Keratinocyte (primary cell): ENCODE results near the gene SPG11.
"Not testable (repeated sequence)": the region's sequence is repeated elsewhere in the genome, so short reads cannot be mapped to it uniquely, and the experiment has no call there.

ENCODE experiments used
- CTCF ChIP-seq, 3 experiments: IDR thresholded peaks in 1 of 3; conservative IDR thresholded peaks in 1 of 3; optimal IDR thresholded peaks in 1 of 3; 2 replicates in 2 of 3; 3 replicates in 1 of 3; pipeline versions ENCODE3 to v1.5.1; 2011; ENCODE audit warnings: low read length in 3 of 3, mild to moderate bottlenecking in 3 of 3, moderate library complexity in 2 of 3, control low read depth in 1 of 3, inconsistent platforms in 1 of 3; ENCODE audit not compliant: insufficient read depth in 2 of 3; ENCODE audit errors: extremely low read depth in 1 of 3
- EZH2 ChIP-seq: IDR thresholded peaks from one replicate; pipeline ENCODE4 v1.6.1; 2012; ENCODE audit warnings: inconsistent platforms, mild to moderate bottlenecking, low read length, moderate library complexity

- not testable (repeated sequence) for TF ChIP-seq EZH2; CTCF (optimal IDR thresholded peaks at IDR 0.05 in 1 of 3, IDR thresholded peaks at IDR 0.05 in 1 of 3, conservative IDR thresholded peaks at IDR 0.05 in 1 of 3; ENCODE audit: extremely low read depth in 1 of 3, insufficient read depth in 2 of 3, low read length in 3 of 3)
Measured at GRCh38 chr15:44549152-44549551, 114.3 kb downstream of the SPG11 start.
